Omental fat pad (tissue), 4 donors: ENCODE data around the gene SYAP1. TPM values are rescaled to one million over a fixed set of nuclear protein-coding genes. Genes with fewer than 3 reads are reported as not detected.

Experiments used
- ATAC-seq: fragments of 150-250 bp; one replicate; pipeline ENCODE4 v1.9.1; 2016; ENCODE audit warnings: mild to moderate bottlenecking, moderate library complexity; ENCODE audit not compliant: low FRiP score
- DNase-seq: peaks from one replicate; pipeline ENCODE4 v3.0.0-alpha.2; 2019; ENCODE audit warnings: low spot score
- total RNA-seq, 4 donors: library from RNA; depleted of rRNA; stranded (reverse); fragments of >200 nt; gene quantifications; one replicate each; pipeline ENCODE4 v1.1.0, GENCODE V29; 2016
- TF ChIP-seq, protein P1 (sequence below), 3 donors: fragments of 450-650 bp; IDR thresholded peaks; one replicate each; pipeline ENCODE4 v1.5.1; 2016 to 2017; ENCODE audit warnings: antibody characterized with exemption in 3 of 3, mild to moderate bottlenecking in 3 of 3, moderate library complexity in 2 of 3

SYAP1 gene
- total RNA-seq, 4 donors from 2014 or later, result 15.0 to 33.5 (median 25.1) TPM

- TF ChIP-seq, protein P1, sequence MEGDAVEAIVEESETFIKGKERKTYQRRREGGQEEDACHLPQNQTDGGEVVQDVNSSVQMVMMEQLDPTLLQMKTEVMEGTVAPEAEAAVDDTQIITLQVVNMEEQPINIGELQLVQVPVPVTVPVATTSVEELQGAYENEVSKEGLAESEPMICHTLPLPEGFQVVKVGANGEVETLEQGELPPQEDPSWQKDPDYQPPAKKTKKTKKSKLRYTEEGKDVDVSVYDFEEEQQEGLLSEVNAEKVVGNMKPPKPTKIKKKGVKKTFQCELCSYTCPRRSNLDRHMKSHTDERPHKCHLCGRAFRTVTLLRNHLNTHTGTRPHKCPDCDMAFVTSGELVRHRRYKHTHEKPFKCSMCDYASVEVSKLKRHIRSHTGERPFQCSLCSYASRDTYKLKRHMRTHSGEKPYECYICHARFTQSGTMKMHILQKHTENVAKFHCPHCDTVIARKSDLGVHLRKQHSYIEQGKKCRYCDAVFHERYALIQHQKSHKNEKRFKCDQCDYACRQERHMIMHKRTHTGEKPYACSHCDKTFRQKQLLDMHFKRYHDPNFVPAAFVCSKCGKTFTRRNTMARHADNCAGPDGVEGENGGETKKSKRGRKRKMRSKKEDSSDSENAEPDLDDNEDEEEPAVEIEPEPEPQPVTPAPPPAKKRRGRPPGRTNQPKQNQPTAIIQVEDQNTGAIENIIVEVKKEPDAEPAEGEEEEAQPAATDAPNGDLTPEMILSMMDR (IDR thresholded peaks at IDR 0.05), result no peak
- ATAC-seq, result no peak
- no peak for DNase-seq
Measured at GRCh38 chrX:16696956-16697355, 22.5 kb upstream of the SYAP1 start.

DNA sequence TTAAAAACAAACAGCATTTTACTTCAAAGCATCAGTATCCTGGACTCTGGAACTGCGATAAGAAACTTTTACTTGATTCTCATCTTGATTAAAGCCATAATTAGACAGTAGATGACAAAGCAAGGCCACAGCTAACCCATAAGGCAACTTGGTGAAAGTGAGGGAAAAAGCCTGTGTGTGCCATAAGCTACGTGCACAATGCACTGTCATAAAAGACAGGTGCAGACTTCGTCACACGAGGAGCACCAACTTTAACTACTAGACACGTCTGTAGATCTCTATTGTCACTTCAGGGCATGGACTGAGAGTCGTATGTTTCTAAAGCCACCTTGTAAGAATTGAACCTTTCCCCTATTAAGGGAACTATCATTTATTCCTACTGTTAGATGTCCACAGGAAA lies 20.0 kb upstream of the SYAP1 start:
- TF ChIP-seq, protein P1 (IDR thresholded peaks at IDR 0.05), result no peak
- DNase-seq (no peak), ATAC-seq (no peak)

GRCh38 chrX:16700734-16701133 lies 18.7 kb upstream of the SYAP1 start:
- DNase-seq (no peak), ATAC-seq (no peak)
- TF ChIP-seq, protein P1 (IDR thresholded peaks at IDR 0.05), result no peak

DNA sequence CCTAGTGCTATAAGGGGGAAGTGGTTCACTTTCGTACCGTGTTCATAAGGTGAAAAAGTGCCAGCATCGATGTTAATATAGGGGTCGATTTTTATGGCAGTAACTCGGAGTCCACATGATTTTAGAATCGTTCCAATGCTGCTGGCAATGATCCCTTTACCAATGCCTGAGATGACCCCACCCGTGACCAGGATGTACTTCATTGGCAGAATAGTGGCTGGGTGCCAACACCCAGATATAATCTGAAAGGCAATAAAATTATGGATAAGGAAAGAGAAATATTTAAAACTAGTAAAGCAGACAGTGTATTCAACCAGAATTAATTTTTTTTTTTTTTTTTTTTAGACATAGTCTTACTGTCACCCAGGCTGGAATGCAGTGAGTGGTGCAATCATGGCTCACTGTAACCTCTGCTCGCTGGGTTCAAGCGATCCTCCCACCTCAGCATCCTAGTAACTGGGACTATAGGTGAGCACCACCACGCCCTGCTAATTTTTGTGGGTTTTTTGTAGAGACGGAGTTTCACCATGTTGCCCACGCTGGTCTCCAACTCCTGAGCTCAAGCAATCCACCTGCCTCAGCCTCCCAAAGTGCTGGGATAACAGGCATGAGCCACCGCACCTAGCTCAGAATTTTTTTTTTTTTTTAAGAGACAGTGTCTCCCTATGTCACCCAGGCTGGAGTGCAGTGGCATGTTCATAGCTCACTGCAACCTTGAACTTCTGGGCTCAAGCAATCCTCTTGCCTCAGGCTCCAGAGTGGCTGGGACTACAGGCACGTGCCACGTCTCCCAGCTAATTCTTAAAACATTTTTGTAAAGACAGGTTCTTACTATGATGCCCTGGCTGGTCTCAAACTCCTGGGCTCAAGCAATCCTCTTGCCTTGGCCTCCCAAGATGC lies 16.5 kb upstream of the SYAP1 start:
- no peak for DNase-seq

DNA sequence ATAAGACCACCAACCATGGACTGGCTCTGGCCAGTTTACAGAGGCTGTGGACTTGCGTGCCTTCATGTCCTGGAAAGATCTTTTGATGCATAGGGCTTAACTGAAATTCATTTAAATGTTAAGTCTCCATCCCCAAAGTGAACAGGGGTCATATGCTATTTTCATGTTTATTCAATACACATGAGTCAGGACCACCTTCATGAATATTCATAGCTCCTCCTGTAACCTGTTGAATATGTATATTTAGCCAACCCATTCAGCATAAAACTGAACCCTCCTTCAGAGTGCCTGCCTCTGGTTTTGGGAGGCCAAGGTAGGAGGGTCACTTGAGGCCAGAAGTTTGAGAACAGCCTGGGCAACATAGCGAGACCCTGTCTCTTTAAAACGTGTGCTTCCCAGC lies 14.0 kb upstream of the SYAP1 start:
- DNase-seq, result no peak
- ATAC-seq, result no peak
- TF ChIP-seq, protein P1 (IDR thresholded peaks at IDR 0.05), result no peak

More for the DNA sequence above, 16.5 kb upstream of the SYAP1 start:
- TF ChIP-seq, protein P1 (IDR thresholded peaks at IDR 0.05), result no peak
- no peak for ATAC-seq

GRCh38 chrX:16708016-16708415 lies 11.4 kb upstream of the SYAP1 start:
- DNase-seq (no peak), ATAC-seq (no peak)
- TF ChIP-seq, protein P1 (IDR thresholded peaks at IDR 0.05), result no peak
